HEK293 (cell line): ENCODE measurements around the gene PIGX.

ENCODE experiments used
- GLIS2 ChIP-seq: fragments of 450-650 bp; formaldehyde crosslinking; IDR thresholded peaks from 2 replicates; pipeline ENCODE4 v1.5.1; 2016; ENCODE audit warnings: missing biosample characterization, missing genetic modification characterization
- HOXD13 ChIP-seq: sonication (generic); formaldehyde crosslinking; IDR thresholded peaks from 2 replicates; pipeline ENCODE4 v1.8.0; 2022; ENCODE audit warnings: missing genetic modification reagents, borderline replicate concordance
- KLF8 ChIP-seq: fragments of 450-650 bp; formaldehyde crosslinking; IDR thresholded peaks from 2 replicates; pipeline ENCODE4 v1.5.1; 2016; ENCODE audit warnings: missing biosample characterization, missing genetic modification characterization
- MEIS1 ChIP-seq: sonication (generic); formaldehyde crosslinking; IDR thresholded peaks from 2 replicates; pipeline ENCODE4 v1.8.1; 2022; ENCODE audit warnings: missing genetic modification reagents, mild to moderate bottlenecking, borderline replicate concordance
- MYNN ChIP-seq: fragments of 450-650 bp; formaldehyde crosslinking; IDR thresholded peaks from 2 replicates; pipeline ENCODE4 v1.5.1; 2016; ENCODE audit warnings: missing biosample characterization, missing genetic modification characterization, borderline replicate concordance
- SCRT1 ChIP-seq: fragments of 450-650 bp; formaldehyde crosslinking; IDR thresholded peaks from 2 replicates; pipeline ENCODE4 v1.5.1; 2016; ENCODE audit warnings: missing biosample characterization, missing genetic modification characterization, borderline replicate concordance
- ZBTB1 ChIP-seq: fragments of 450-650 bp; formaldehyde crosslinking; IDR thresholded peaks from 2 replicates; pipeline ENCODE4 v1.5.1; 2016; ENCODE audit warnings: missing biosample characterization, missing genetic modification characterization
- ZBTB17 ChIP-seq: fragments of 450-650 bp; formaldehyde crosslinking; IDR thresholded peaks from 2 replicates; pipeline ENCODE4 v1.5.1; 2016; ENCODE audit warnings: missing biosample characterization, missing genetic modification characterization
- ZBTB20 ChIP-seq: fragments of 450-650 bp; formaldehyde crosslinking; IDR thresholded peaks from 2 replicates; pipeline ENCODE4 v1.5.1; 2016; ENCODE audit warnings: missing biosample characterization, missing genetic modification characterization
- ZBTB48 ChIP-seq: fragments of 450-650 bp; formaldehyde crosslinking; IDR thresholded peaks from 2 replicates; pipeline ENCODE4 v1.5.1; 2016; ENCODE audit warnings: missing biosample characterization, missing genetic modification characterization
- ZBTB49 ChIP-seq: fragments of 450-650 bp; formaldehyde crosslinking; IDR thresholded peaks from 2 replicates; pipeline ENCODE4 v1.5.1; 2016; ENCODE audit warnings: missing biosample characterization, missing genetic modification characterization, low read depth
- ZEB2 ChIP-seq: fragments of 450-650 bp; formaldehyde crosslinking; IDR thresholded peaks from 2 replicates; pipeline ENCODE4 v1.5.1; 2016; ENCODE audit warnings: missing biosample characterization, missing genetic modification characterization
- ZNF133 ChIP-seq: fragments of 450-650 bp; formaldehyde crosslinking; IDR thresholded peaks from 2 replicates; pipeline ENCODE4 v1.5.1; 2016; ENCODE audit warnings: missing biosample characterization, missing genetic modification characterization
- ZNF146 ChIP-seq: fragments of 450-650 bp; formaldehyde crosslinking; IDR thresholded peaks from 2 replicates; pipeline ENCODE4 v1.5.1; 2016; ENCODE audit warnings: missing biosample characterization, missing genetic modification characterization
- ZNF16 ChIP-seq: fragments of 450-650 bp; formaldehyde crosslinking; IDR thresholded peaks from 2 replicates; pipeline ENCODE4 v1.5.1; 2016; ENCODE audit warnings: low read depth, missing biosample characterization, missing genetic modification characterization
- ZNF19 ChIP-seq: fragments of 450-650 bp; formaldehyde crosslinking; IDR thresholded peaks from 2 replicates; pipeline ENCODE4; 2016; ENCODE audit warnings: missing biosample characterization, missing genetic modification characterization, low read depth
- ZNF214 ChIP-seq: fragments of 450-650 bp; formaldehyde crosslinking; IDR thresholded peaks from 2 replicates; pipeline ENCODE4 v1.5.1; 2017; ENCODE audit warnings: missing biosample characterization, mild to moderate bottlenecking, missing genetic modification characterization, borderline replicate concordance
- ZNF23 ChIP-seq: fragments of 450-650 bp; formaldehyde crosslinking; IDR thresholded peaks from 2 replicates; pipeline ENCODE4 v1.5.1; 2016; ENCODE audit warnings: missing biosample characterization, missing genetic modification characterization, borderline replicate concordance
- ZNF324 ChIP-seq: fragments of 450-650 bp; formaldehyde crosslinking; IDR thresholded peaks from 2 replicates; pipeline ENCODE4 v1.5.1; 2016; ENCODE audit warnings: missing biosample characterization, missing genetic modification characterization
- ZNF335 ChIP-seq: fragments of 450-650 bp; formaldehyde crosslinking; conservative IDR thresholded peaks from 2 replicates; pipeline ENCODE4 v1.5.1; 2016; ENCODE audit warnings: missing biosample characterization, missing genetic modification characterization
- ZNF341 ChIP-seq: fragments of 450-650 bp; formaldehyde crosslinking; IDR thresholded peaks from 2 replicates; pipeline ENCODE4; 2016; ENCODE audit warnings: low read depth, missing biosample characterization, missing genetic modification characterization
- ZNF350 ChIP-seq: fragments of 450-650 bp; formaldehyde crosslinking; IDR thresholded peaks from 2 replicates; pipeline ENCODE4 v1.5.0; 2017; ENCODE audit warnings: missing biosample characterization, mild to moderate bottlenecking, missing genetic modification characterization
- ZNF366 ChIP-seq: fragments of 450-650 bp; formaldehyde crosslinking; conservative IDR thresholded peaks from 2 replicates; pipeline ENCODE4 v1.5.1; 2016; ENCODE audit warnings: missing biosample characterization, missing genetic modification characterization
- ZNF416 ChIP-seq: fragments of 450-650 bp; formaldehyde crosslinking; IDR thresholded peaks from 2 replicates; pipeline ENCODE4 v1.5.1; 2016; ENCODE audit warnings: missing biosample characterization, missing genetic modification characterization
- ZNF433 ChIP-seq: fragments of 450-650 bp; formaldehyde crosslinking; IDR thresholded peaks from 2 replicates; pipeline ENCODE4 v1.5.1; 2016; ENCODE audit warnings: missing biosample characterization, missing genetic modification characterization, low read depth
- ZNF521 ChIP-seq: fragments of 450-650 bp; formaldehyde crosslinking; IDR thresholded peaks from 2 replicates; pipeline ENCODE4 v1.5.1; 2017; ENCODE audit warnings: missing biosample characterization, mild to moderate bottlenecking, missing genetic modification characterization
- ZNF558 ChIP-seq: fragments of 450-650 bp; formaldehyde crosslinking; IDR thresholded peaks from 2 replicates; pipeline ENCODE4 v1.5.1; 2016; ENCODE audit warnings: missing biosample characterization, missing genetic modification characterization
- ZNF600 ChIP-seq: fragments of 450-650 bp; formaldehyde crosslinking; IDR thresholded peaks from 2 replicates; pipeline ENCODE4 v1.5.1; 2016; ENCODE audit warnings: missing biosample characterization, missing genetic modification characterization
- ZNF747 ChIP-seq: fragments of 450-650 bp; formaldehyde crosslinking; IDR thresholded peaks from 2 replicates; pipeline ENCODE4 v1.5.1; 2016; ENCODE audit warnings: missing biosample characterization, missing genetic modification characterization
- ZNF785 ChIP-seq: fragments of 450-650 bp; formaldehyde crosslinking; IDR thresholded peaks from 2 replicates; pipeline ENCODE4 v1.5.1; 2016; ENCODE audit warnings: missing biosample characterization, missing genetic modification characterization
- ZSCAN5A ChIP-seq: fragments of 450-650 bp; formaldehyde crosslinking; IDR thresholded peaks from 2 replicates; pipeline ENCODE4 v1.5.1; 2016; ENCODE audit warnings: missing biosample characterization, missing genetic modification characterization
- ZXDB ChIP-seq: fragments of 450-650 bp; formaldehyde crosslinking; IDR thresholded peaks from 2 replicates; pipeline ENCODE4 v1.5.1; 2016; ENCODE audit warnings: missing biosample characterization, missing genetic modification characterization
- TF ChIP-seq, protein P1 (sequence below): fragments of 450-650 bp; formaldehyde crosslinking; optimal IDR thresholded peaks from 2 replicates; pipeline ENCODE3; 2016; ENCODE audit warnings: missing biosample characterization, mild to moderate bottlenecking, missing genetic modification characterization
- TF ChIP-seq, protein P2 (sequence below): fragments of 450-650 bp; formaldehyde crosslinking; IDR thresholded peaks from 2 replicates; pipeline ENCODE4 v1.5.1; 2017; ENCODE audit warnings: missing biosample characterization, missing genetic modification characterization

The PIGX gene

GRCh38 chr3:196712514-196713413 lies 587 bp downstream of the PIGX start (continued):
- TF ChIP-seq KLF8 (no peak), HOXD13 (CRISPR knock-in tag) (no peak), ZBTB20 (tag by site-specific recombination) (peak; percentile 78), ZNF747 (tag by site-specific recombination) (no peak), ZNF521 (tag by site-specific recombination) (no peak), ZNF416 (tag by site-specific recombination) (no peak), ZNF23 (tag by site-specific recombination) (no peak), ZNF214 (tag by site-specific recombination) (no peak), ZNF324 (tag by site-specific recombination) (no peak), ZNF785 (tag by site-specific recombination) (no peak), ZNF341 (peak; percentile 74), ZNF350 (tag by site-specific recombination) (no peak), ZBTB17 (tag by site-specific recombination) (peak; percentile 63; the same call in 1 of the 2 replicates), ZBTB1 (no peak), MEIS1 (CRISPR knock-in tag) (peak; percentile 6; the same call in 1 of the 2 replicates), ZSCAN5A (no peak), MYNN (tag by site-specific recombination) (no peak), ZXDB (tag by site-specific recombination) (no peak), ZBTB49 (tag by site-specific recombination) (no peak), ZNF433 (tag by site-specific recombination) (no peak), SCRT1 (tag by site-specific recombination) (no peak), GLIS2 (0 out of 2 replicates have a peak, but pooled peaks have one; percentile 10), ZNF366 (tag by site-specific recombination) (no peak), ZNF19 (tag by site-specific recombination) (no peak), ZNF16 (no peak), ZEB2 (tag by site-specific recombination) (0 out of 2 replicates have a peak, but pooled peaks have one; percentile 14), ZNF558 (no peak), ZNF335 (peak; percentile 51), ZNF146 (tag by site-specific recombination) (no peak), ZNF600 (peak; percentile 12), ZNF133 (tag by site-specific recombination) (no peak), ZBTB48 (tag by site-specific recombination) (0 out of 2 replicates have a peak, but pooled peaks have one; percentile 28)
- TF ChIP-seq, protein P1, sequence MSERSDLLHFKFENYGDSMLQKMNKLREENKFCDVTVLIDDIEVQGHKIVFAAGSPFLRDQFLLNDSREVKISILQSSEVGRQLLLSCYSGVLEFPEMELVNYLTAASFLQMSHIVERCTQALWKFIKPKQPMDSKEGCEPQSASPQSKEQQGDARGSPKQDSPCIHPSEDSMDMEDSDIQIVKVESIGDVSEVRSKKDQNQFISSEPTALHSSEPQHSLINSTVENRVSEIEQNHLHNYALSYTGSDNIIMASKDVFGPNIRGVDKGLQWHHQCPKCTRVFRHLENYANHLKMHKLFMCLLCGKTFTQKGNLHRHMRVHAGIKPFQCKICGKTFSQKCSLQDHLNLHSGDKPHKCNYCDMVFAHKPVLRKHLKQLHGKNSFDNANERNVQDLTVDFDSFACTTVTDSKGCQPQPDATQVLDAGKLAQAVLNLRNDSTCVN (tag by site-specific recombination), result peak; percentile 57
- TF ChIP-seq, protein P2, sequence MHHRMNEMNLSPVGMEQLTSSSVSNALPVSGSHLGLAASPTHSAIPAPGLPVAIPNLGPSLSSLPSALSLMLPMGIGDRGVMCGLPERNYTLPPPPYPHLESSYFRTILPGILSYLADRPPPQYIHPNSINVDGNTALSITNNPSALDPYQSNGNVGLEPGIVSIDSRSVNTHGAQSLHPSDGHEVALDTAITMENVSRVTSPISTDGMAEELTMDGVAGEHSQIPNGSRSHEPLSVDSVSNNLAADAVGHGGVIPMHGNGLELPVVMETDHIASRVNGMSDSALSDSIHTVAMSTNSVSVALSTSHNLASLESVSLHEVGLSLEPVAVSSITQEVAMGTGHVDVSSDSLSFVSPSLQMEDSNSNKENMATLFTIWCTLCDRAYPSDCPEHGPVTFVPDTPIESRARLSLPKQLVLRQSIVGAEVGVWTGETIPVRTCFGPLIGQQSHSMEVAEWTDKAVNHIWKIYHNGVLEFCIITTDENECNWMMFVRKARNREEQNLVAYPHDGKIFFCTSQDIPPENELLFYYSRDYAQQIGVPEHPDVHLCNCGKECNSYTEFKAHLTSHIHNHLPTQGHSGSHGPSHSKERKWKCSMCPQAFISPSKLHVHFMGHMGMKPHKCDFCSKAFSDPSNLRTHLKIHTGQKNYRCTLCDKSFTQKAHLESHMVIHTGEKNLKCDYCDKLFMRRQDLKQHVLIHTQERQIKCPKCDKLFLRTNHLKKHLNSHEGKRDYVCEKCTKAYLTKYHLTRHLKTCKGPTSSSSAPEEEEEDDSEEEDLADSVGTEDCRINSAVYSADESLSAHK (tag by site-specific recombination), result no peak
